GM21825 (cell line): Measurements from ENCODE around the gene USP25.

Experiments used
- ATAC-seq: cut with Tn5 transposase; IDR thresholded peaks from one replicate; pipeline ENCODE4 v1.9.1; 2021; ENCODE audit warnings: mild to moderate bottlenecking, moderate library complexity; ENCODE audit not compliant: unreplicated experiment

Gene USP25

DNA sequence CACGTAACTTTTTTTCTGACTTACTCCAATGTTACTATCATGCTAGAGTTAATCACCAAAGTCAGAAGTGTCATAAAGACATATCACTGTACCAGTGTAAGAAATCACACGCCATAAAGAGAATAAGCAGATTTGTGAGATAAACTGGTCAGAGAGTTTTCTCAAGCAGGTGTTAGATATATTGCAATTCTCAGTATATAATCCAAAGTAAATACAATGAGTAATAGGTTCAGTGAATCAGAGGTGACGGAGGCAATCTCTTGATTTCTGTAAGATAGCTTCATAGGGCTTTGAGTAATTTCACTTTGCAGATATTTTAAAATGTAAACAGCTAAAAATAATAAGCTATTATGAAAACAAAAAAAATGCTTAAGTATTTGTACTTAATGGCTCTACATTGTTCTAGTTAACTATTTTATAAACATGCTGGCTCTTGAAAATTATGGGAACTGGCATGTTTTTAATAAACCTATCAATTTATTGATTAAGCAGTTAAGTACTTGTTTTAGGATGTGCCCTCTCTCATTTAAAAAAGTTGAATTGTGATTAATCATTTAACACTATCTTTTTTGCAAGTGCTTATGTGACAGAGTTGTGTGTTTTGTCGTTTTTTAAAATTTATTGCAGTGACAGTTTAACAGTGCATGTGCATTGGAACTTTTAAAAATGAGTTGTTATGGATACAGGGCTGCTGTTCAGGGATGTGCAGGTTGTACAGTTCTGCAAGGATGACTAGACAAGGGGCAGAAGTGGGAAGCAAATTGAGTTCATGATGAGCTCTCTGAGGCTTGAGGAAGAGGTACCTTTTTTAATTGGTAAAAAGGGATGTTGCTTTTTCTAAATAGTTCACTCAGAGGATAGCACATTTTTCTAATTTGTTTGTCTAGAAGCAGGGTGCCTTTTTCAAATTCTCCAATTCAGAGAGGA, 119.1 kb downstream of the USP25 start:
- no peak for ATAC-seq

DNA sequence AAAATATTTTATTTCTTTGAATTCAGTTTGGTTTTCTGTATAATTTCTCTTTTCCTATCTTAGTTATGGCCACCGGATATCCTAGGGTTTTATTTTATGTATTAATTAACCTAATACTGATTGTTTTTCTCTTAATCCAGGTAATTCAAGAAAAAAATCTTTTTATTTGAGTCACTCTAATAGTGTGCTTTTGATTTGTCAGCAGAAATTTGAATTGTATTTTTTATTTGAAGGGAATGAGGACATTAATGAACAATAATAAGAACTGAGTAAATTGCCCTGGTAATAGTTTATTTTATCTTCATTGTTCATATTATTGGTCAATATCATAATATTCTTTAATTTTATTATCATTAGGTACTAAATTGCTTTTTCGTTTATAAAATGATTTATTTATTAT, 120.1 kb downstream of the USP25 start:
- no peak for ATAC-seq

DNA sequence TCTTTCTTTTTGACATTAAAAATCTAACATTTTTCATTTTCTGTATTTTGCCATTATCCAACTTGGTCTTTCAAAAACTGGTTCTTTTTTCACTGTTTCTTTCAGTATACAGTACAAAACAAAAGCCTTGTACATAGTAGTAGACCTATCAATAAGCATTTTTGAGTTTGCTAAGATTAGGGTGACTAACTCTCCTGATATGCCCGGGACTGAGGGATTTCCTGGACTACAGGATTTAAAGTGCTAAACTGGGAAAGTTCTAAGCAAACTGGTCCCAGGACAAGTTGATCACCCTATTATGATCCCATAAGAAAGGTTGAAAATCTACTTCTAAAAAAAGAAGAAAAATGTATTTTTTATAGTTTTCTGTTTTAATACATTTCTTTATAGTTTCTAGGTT, 120.9 kb downstream of the USP25 start:
- no peak for ATAC-seq

- ATAC-seq: no peak
Observed at GRCh38 chr21:15852146-15852545, 122.4 kb downstream of the USP25 start.

DNA sequence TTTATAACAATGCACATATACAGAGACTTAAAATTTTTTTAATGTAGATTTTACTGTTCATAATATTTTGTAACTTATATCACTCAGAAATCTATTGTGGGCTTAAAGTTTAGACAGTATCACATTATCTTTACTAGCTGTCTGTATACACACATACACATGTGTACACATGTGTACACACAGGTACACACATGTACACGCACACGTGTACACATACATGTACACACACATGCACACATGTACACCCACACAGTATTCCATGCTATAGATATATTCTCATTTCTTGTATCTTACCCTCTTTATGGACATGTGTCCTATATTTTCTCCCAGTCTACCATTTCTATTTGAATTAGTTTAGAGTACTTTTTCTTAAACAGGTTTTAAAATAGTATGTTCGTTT, 123.3 kb downstream of the USP25 start:
- no peak for ATAC-seq

GRCh38 chr21:15856813-15857212, 127.0 kb downstream of the USP25 start:
- ATAC-seq: no peak

- ATAC-seq: no peak
Observed at GRCh38 chr21:15857740-15858139, 128.0 kb downstream of the USP25 start.

- no peak for ATAC-seq
Observed at GRCh38 chr21:15860541-15860940, 130.8 kb downstream of the USP25 start.

DNA sequence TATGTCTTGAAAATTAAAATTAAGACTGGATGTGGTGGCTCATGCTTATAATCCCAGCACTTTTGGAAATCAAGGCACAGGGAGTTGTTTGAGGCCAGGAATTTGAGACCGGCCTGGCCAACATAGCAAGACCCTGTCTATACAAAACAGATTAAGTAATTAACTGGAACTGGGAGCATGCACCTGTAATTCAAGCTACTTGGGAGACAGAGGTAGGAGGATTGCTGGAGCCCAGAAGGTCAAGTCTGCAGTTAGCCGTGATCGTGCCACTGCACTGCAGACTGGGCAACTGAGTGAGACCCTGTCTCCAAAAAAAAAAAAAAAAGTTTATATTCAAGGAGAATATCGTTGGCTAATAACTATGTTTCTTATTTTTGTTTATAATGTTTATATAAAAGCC, 139.2 kb downstream of the USP25 start:
- no peak for ATAC-seq

GRCh38 chr21:15870819-15871218, 141.0 kb downstream of the USP25 start:
- peak; percentile 57 for ATAC-seq

GRCh38 chr21:15872236-15872635, 142.5 kb downstream of the USP25 start:
- ATAC-seq: no peak

DNA sequence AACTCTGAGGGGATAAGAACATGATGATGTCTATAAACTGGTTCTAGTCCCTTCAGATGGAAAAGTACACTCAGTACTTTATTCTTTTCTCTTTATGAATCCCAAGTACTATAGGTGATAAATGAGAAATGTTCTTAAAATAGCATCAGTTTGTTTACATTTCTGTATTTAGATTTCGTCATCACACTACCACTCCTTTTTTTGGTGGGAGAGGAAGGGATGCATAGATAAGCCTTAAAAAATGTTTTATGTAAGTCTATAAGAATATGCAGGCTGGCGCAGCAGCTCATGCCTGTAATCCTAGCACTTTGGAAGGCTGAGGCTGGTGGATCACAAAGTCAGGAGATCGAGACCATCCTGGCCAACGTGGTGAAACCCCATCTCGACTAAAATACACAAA, 144.8 kb downstream of the USP25 start:
- ATAC-seq: no peak

- ATAC-seq: no peak
Observed at GRCh38 chr21:15875286-15875685, 145.5 kb downstream of the USP25 start.

GRCh38 chr21:15893902-15894301, 164.1 kb downstream of the USP25 start:
- ATAC-seq: no peak

- no peak for ATAC-seq
Observed at GRCh38 chr21:15894596-15894995, 164.8 kb downstream of the USP25 start.

GRCh38 chr21:15895142-15896106, 165.6 kb downstream of the USP25 start:
- no peak for ATAC-seq

GRCh38 chr21:15896501-15896900, 166.7 kb downstream of the USP25 start:
- ATAC-seq: no peak

GRCh38 chr21:15904389-15904788, 174.6 kb downstream of the USP25 start:
- no peak for ATAC-seq

DNA sequence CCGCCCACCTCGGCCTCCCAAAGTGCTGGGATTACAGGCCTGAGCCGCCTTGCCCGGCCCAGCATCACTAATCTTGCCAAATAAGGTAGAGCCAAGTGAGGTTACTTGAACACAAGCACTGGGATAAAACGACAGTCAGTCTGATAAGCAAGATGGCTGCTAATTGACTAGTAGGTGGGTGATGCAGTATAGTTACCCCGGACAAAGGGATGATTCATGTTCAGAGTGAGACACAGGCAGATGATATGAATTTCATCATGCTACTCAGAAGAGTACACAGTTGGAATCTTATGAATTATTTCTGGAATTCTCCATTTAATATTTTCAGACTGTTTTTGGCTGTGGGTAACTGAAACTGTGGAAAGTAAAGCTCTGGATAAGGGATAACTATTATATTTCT, 178.4 kb downstream of the USP25 start:
- ATAC-seq: no peak

DNA sequence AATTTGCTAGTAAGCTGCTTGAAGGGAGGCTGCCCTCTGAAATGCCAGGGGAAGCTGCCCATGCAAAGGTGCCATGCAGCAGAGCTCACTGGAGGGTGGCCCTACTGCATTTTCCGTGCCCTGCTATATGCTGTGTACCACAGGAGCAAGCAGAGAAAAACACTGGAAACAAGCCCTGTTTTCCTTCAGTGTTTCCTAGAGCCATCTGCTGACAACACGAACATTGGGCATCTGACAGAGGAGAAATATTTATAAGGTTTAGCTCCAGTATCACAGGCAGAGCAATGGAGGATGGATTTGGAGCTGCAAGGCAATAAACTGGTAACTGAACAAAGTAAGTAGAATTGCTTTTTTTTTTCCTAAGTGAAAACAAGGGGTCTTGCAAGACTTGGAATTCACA, 198.4 kb downstream of the USP25 start:
- no peak for ATAC-seq

GRCh38 chr21:15928686-15929425, 199.1 kb downstream of the USP25 start:
- ATAC-seq: no peak
